GM19240 (cell line): ENCODE measurements around the gene REN.
A peak's percentile ranks its signal among the peaks of the same experiment; 100 is the strongest.

Experiments used
- DNase-seq: peaks from one replicate; pipeline ENCODE4 v3.0.0; 2011; ENCODE audit warnings: low spot score; ENCODE audit not compliant: insufficient read length

REN gene

GRCh38 chr1:204134103-204134502 lies 32.0 kb downstream of the REN start:
- DNase-seq: no peak

- DNase-seq: no peak
Measured at GRCh38 chr1:204132718-204133117, 33.4 kb downstream of the REN start.

DNA sequence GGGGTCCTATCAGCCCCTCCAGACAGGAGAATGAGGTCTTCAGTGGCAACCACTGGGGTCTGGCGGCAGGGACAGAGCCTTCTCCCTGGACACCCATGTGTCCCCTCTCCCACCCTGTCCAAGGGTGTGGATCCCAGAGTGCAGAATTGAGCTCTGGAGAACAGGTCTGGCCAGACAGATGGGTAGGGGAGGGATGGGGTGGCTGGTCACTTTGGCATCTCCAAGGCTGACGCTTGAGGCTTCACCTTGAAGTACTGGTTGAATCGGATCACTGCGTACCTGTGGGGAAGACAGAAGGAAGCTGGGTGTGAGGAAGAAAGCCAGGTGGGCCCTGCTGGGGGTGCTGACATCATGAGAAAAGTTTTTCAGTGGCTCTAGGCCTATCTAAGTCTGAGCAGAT lies 34.2 kb downstream of the REN start:
- no peak for DNase-seq

DNA sequence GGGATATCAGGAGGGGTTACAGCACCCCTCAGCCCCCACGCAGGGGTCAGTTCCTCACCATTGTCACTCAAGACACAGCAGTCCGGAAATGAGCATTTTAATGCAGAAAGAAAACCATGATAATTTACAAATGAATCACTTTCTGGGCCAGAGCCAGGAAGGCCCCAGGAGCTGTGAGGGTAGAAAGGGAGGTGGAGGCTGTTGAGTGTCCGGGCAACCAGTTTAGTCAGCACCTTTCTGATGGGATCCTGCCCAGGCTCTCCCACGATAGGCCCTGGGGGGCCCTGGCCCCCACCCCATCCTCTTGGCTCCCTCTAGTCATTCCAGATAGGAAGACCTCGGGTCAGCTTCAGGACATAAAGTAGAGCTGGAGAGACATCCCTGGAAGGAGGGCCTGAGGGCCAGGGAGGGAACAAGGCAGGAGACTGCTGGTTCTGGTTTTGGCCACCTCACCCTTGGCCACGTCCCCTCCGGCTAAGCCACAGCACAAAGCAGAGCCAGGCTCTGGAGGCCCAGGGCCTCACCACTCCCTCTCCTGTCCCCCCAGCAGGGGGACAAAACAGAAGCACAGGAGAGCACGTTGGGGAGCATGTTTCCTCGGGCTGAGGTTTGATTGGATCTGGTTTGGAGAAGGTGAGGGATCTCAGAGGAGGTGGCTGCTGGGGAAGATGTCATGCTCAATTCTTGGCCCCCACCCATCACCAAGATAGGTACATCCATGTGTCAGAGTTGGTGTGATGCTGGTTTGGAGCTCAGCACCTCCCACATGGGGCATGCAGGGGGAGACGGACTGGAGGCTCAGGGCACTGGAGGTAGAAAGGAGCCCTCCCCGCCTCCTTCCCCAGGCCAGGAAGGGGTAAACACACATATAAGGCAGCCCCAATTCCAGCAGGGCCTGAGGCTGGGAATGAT lies 34.9 kb downstream of the REN start:
- DNase-seq: no peak

GRCh38 chr1:204130178-204130577 lies 36.0 kb downstream of the REN start:
- DNase-seq: no peak

GRCh38 chr1:204128964-204129896 lies 36.9 kb downstream of the REN start:
- peak; percentile 94 for DNase-seq

DNA sequence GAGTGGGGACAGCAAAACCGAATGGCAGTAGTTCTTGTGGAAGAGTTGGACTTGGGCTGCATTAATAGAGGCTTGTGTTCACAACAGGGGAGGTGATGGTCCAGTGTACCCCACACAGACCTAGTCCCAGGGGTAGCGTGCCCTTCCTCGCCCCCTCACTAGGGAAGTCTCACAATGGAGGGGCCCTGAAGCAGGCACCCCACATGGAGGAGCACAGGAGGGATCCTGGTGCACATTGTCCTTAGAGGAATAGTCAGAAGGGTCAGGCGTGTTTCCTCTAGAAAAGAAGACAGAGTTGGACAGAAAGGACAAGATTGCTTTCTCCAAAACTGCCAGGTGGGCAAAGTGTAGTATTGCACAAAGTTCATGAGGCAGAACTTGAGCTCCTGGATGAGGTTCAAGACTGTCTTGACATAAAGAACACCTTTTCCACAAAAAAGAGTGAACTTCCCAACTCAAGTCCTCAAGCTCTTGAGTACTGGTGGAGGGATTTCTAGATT lies 37.6 kb downstream of the REN start:
- DNase-seq: no peak

GRCh38 chr1:204127597-204128242 lies 38.4 kb downstream of the REN start:
- no peak for DNase-seq

- DNase-seq: no peak
Measured at GRCh38 chr1:204126956-204127355, 39.2 kb downstream of the REN start.

GRCh38 chr1:204126386-204126785 lies 39.8 kb downstream of the REN start:
- no peak for DNase-seq

- DNase-seq: no peak
Measured at GRCh38 chr1:204125759-204126351, 40.3 kb downstream of the REN start.

DNA sequence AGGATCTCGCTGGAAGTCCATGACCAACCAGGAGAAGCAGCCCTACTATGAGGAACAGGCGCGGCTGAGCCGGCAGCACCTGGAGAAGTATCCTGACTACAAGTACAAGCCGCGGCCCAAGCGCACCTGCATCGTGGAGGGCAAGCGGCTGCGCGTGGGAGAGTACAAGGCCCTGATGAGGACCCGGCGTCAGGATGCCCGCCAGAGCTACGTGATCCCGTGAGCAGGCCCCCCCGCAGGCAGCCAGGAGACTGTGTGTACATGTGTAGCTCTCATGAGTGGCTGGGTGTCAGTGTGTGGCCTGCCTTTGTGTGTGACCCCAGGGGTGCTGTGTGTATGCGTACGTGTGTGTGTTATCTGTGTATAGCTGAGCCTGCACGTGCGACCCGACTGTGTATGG lies 41.5 kb downstream of the REN start:
- no peak for DNase-seq

- no peak for DNase-seq
Measured at GRCh38 chr1:204123376-204123775, 42.8 kb downstream of the REN start.

- no peak for DNase-seq
Measured at GRCh38 chr1:204121840-204122555, 44.1 kb downstream of the REN start.

DNA sequence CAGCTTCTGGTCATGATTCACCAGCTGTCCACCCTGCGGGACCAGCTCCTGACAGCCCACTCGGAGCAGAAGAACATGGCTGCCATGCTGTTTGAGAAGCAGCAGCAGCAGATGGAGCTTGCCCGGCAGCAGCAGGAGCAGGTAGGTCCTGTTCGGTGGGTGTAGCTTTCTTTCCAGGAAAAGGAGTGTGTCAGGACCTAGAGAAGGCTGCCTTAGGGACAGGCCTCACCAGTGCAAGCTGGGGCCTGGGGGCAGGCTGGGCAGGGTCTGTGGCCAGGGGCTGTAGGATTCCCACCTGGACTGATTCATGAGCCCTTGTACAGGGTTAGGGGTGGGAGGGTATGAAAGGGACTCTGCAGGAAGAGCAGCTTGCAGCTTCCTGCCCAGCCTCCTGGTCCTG lies 49.6 kb downstream of the REN start:
- no peak for DNase-seq

DNA sequence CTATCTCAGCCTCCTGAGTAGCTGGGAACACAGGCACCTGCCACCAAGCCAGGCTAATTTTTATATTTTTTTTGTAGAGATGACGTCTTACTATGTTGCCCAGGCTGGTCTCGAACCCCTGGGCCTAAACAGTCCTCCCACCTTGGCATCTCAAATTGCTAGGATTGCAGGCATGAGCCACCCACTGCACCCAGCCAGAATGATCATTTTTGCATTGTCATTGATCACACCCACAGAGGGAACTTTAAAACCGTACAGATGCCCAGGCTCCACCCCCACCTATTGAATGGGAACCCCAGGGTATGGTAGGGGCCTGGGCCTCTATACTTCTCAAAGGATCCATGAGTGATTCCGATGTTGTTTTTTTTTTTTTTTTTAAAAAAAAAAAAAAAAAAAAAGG lies 51.0 kb downstream of the REN start:
- DNase-seq: no peak

GRCh38 chr1:204114606-204115005 lies 51.5 kb downstream of the REN start:
- DNase-seq: no peak

- no peak for DNase-seq
Measured at GRCh38 chr1:204113896-204114295, 52.2 kb downstream of the REN start.

DNA sequence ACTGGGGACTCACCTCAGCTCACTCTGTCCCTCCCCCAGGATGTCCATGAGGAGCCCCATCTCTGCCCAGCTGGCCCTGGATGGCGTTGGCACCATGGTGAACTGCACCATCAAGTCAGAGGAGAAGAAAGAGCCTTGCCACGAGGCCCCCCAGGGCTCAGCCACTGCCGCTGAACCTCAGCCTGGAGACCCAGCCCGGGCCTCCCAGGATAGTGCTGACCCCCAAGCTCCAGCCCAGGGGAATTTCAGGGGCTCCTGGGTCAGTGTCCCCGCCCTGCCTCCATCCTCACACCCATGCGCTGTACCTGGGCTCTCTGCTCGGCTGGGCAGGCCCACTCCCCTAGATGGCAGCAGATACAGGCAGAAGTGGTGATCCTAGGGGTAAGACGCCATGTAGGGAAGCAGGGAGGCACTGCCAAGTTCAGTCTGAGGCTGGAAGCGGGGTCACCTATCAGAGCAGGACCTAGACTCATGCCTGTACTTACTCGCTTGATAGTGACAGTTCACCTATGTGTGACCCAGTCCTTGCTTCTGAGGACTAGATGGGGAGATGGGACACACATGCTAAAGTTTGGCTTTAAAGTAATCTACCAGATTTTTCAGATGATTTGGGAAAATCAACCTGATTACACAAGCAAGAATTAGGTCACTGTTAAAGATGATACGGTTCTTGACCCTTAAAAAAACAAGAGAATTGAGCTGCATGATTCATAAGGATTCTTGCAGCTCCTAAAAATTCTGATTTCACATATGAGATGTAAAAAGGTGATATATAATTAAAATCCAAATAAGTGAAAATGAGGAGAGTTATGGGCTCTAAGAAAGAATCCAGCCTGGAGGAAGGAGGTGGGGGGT lies 53.0 kb downstream of the REN start:
- DNase-seq: no peak
